HepG2 (cell line): Measurements from ENCODE around the gene CD3D. TPM values are rescaled to one million over a fixed set of nuclear protein-coding genes. Genes with fewer than 3 reads are reported as not detected.

Experiments
- AGO1 ChIP-seq: fragments of 200-400 bp; formaldehyde crosslinking; IDR thresholded peaks from 2 replicates; pipeline ENCODE4 v1.6.1; 2017; ENCODE audit warnings: mild to moderate bottlenecking, low read depth, low read length, moderate library complexity; ENCODE audit not compliant: poor library complexity, severe bottlenecking
- CREM ChIP-seq, 2 experiments: sonication (generic) in 1 of 2; formaldehyde crosslinking in 1 of 2; IDR thresholded peaks; 2 replicates each; pipeline versions ENCODE4 v1.4.0 to v1.6.1; 2016 to 2020; ENCODE audit warnings: antibody characterized with exemption in 1 of 2, mild to moderate bottlenecking in 1 of 2, missing genetic modification reagents in 1 of 2
- ETV5 ChIP-seq: IDR thresholded peaks from 2 replicates; pipeline ENCODE4 v1.6.1; 2018; ENCODE audit warnings: missing biosample characterization, missing genetic modification reagents, inconsistent platforms, borderline replicate concordance
- HOXA3 ChIP-seq: sonication (generic); formaldehyde crosslinking; IDR thresholded peaks from 2 replicates; pipeline ENCODE4 v1.5.0; 2020; ENCODE audit warnings: missing genetic modification reagents
- IRX3 ChIP-seq: sonication (generic); formaldehyde crosslinking; IDR thresholded peaks from 2 replicates; pipeline ENCODE4 v1.8.1; 2023; ENCODE audit warnings: mild to moderate bottlenecking, low read depth, missing genetic modification reagents, borderline replicate concordance
- ISX ChIP-seq: sonication (generic); formaldehyde crosslinking; conservative IDR thresholded peaks from 2 replicates; pipeline ENCODE4 v1.5.0; 2020; ENCODE audit warnings: missing genetic modification reagents
- PAF1 ChIP-seq: IDR thresholded peaks from 2 replicates; pipeline ENCODE4 v1.6.1; 2016; ENCODE audit warnings: missing genetic modification reagents, missing compliant biosample characterization
- POGZ ChIP-seq: sonication (generic); formaldehyde crosslinking; IDR thresholded peaks from 2 replicates; pipeline ENCODE4 v1.4.0; 2020; ENCODE audit warnings: mild to moderate bottlenecking, missing genetic modification reagents
- PRMT3 ChIP-seq: sonication (generic); formaldehyde crosslinking; IDR thresholded peaks from 2 replicates; pipeline ENCODE4 v1.8.1; 2022; ENCODE audit warnings: low read depth, mild to moderate bottlenecking, moderate library complexity, missing genetic modification reagents, borderline replicate concordance
- ZFAT ChIP-seq: sonication (generic); formaldehyde crosslinking; conservative IDR thresholded peaks from 2 replicates; pipeline ENCODE4 v1.8.1; 2023; ENCODE audit warnings: missing genetic modification reagents, inconsistent platforms
- ZNF12 ChIP-seq: sonication (generic); formaldehyde crosslinking; IDR thresholded peaks from 2 replicates; pipeline ENCODE4 v1.5.0; 2020; ENCODE audit warnings: missing genetic modification reagents
- ZNF329 ChIP-seq: sonication (generic); formaldehyde crosslinking; IDR thresholded peaks from 2 replicates; pipeline ENCODE4 v1.9.0; 2021; ENCODE audit warnings: low read depth, mild to moderate bottlenecking, missing genetic modification reagents
- ZNF33B ChIP-seq: sonication (generic); formaldehyde crosslinking; IDR thresholded peaks from 2 replicates; pipeline ENCODE4 v1.5.1; 2020; ENCODE audit warnings: mild to moderate bottlenecking, missing genetic modification reagents
- ZNF354B ChIP-seq: sonication (generic); formaldehyde crosslinking; IDR thresholded peaks from 2 replicates; pipeline ENCODE4 v1.8.0; 2022; ENCODE audit warnings: mild to moderate bottlenecking, missing genetic modification reagents
- ZNF367 ChIP-seq: sonication (generic); formaldehyde crosslinking; IDR thresholded peaks from 2 replicates; pipeline ENCODE4 v1.4.0; 2020; ENCODE audit warnings: missing genetic modification reagents, borderline replicate concordance
- ZNF546 ChIP-seq: sonication (generic); formaldehyde crosslinking; conservative IDR thresholded peaks from 2 replicates; pipeline ENCODE4 v1.8.1; 2023; ENCODE audit warnings: mild to moderate bottlenecking, missing genetic modification reagents
- ZNF570 ChIP-seq: sonication (generic); formaldehyde crosslinking; IDR thresholded peaks from 2 replicates; pipeline ENCODE4 v1.4.0; 2020; ENCODE audit warnings: mild to moderate bottlenecking, missing genetic modification reagents, borderline replicate concordance
- ZNF746 ChIP-seq: sonication (generic); formaldehyde crosslinking; IDR thresholded peaks from 2 replicates; pipeline ENCODE4 v1.8.0; 2022; ENCODE audit warnings: mild to moderate bottlenecking, missing genetic modification reagents
- ZNF761 ChIP-seq: sonication (generic); formaldehyde crosslinking; conservative IDR thresholded peaks from 2 replicates; pipeline ENCODE4 v1.4.0; 2020; ENCODE audit warnings: mild to moderate bottlenecking, missing genetic modification reagents
- polyA plus RNA-seq, 8 experiments: library from polyadenylated mRNA; depleted of rRNA in 3 of 8; stranded (reverse) in 7 of 8; unstranded in 1 of 8; fragments of >200 nt; fragmentation: Illumina TruSeq in 4 of 8; extraction: Trizol in 4 of 8; gene quantifications; 2 replicates each; pipeline versions ENCODE4 v1.2.1 to v1.2.3, GENCODE V29; 2011 to 2016; ENCODE audit warnings: low read depth in 4 of 8, missing spikeins in 1 of 8, mixed read lengths in 1 of 8; ENCODE audit not compliant: insufficient read depth in 1 of 8
- total RNA-seq, 5 experiments: library from RNA; depleted of rRNA; stranded (reverse); fragments of >200 nt; fragmentation: Illumina TruSeq; extraction: Trizol; gene quantifications; 2 replicates each; pipeline ENCODE4 v1.2.3, GENCODE V29; 2016; ENCODE audit warnings: low read depth in 1 of 5
- TF ChIP-seq, protein P1 (sequence below): sonication (generic); formaldehyde crosslinking; IDR thresholded peaks from 2 replicates; pipeline ENCODE4 v1.5.0; 2020; ENCODE audit warnings: missing genetic modification reagents, mild to moderate bottlenecking, borderline replicate concordance
- TF ChIP-seq, protein P2 (sequence below): sonication (generic); formaldehyde crosslinking; IDR thresholded peaks from 2 replicates; pipeline ENCODE4 v1.4.0; 2020; ENCODE audit warnings: missing genetic modification reagents
- TF ChIP-seq, protein P3 (sequence below): sonication (generic); formaldehyde crosslinking; IDR thresholded peaks from 2 replicates; pipeline ENCODE4 v1.5.0; 2020; ENCODE audit warnings: missing genetic modification reagents
- TF ChIP-seq, protein P4 (sequence below): sonication (generic); formaldehyde crosslinking; IDR thresholded peaks from 2 replicates; pipeline ENCODE4 v1.4.0; 2020; ENCODE audit warnings: missing genetic modification reagents, borderline replicate concordance

The CD3D gene
- total and polyA plus RNA-seq, 2 of the 13 experiments (the other 11 are each of a cell fraction or from before 2014, with no cell fraction given) = 0.66 to 6.6 TPM

DNA sequence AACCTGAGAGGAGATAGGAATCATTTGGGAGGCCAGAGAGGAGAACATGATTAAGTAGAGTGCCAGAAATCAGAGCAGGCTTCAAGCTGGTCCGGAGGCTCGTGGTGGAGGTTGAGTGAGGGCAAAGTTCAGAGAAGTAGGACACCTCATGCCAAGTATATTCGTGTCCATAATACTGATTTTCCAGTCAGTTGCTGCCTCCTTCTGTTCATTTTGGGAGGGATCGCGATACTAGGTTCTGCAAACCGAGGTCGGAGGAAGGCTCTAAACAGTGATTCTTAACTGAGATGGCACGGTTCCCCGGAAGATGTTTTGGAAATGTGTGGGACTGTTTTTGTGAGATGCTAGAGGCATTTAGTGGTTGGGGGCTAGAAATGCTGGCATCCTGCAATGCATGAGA lies 51.6 kb downstream of the CD3D start (continued):
- TF ChIP-seq ZNF546 (no peak), ZNF12 (CRISPR knock-in tag) (no peak), HOXA3 (CRISPR knock-in tag) (peak; percentile 27; the same call in 1 of the 2 replicates), AGO1 (no peak), ISX (CRISPR knock-in tag) (no peak), ZFAT (CRISPR knock-in tag) (no peak), PRMT3 (no peak), ZNF570 (CRISPR knock-in tag) (no peak), POGZ (CRISPR knock-in tag) (peak; percentile 69), ZNF746 (CRISPR knock-in tag) (no peak), CREM (IDR thresholded peaks at IDR 0.05) (no peak), CREM (CRISPR knock-in tag; IDR thresholded peaks at IDR 0.05) (no peak), ZNF33B (CRISPR knock-in tag) (no peak), ZNF367 (CRISPR knock-in tag) (no peak), IRX3 (CRISPR knock-in tag) (no peak), ZNF329 (CRISPR knock-in tag) (no peak), ZNF761 (CRISPR knock-in tag) (no peak), PAF1 (CRISPR knock-in tag) (no peak), ETV5 (CRISPR knock-in tag) (no peak; the same call in 1 of the 2 replicates), ZNF354B (CRISPR knock-in tag) (no peak)
- TF ChIP-seq, protein P1, sequence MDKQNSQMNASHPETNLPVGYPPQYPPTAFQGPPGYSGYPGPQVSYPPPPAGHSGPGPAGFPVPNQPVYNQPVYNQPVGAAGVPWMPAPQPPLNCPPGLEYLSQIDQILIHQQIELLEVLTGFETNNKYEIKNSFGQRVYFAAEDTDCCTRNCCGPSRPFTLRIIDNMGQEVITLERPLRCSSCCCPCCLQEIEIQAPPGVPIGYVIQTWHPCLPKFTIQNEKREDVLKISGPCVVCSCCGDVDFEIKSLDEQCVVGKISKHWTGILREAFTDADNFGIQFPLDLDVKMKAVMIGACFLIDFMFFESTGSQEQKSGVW = no peak
- TF ChIP-seq, protein P2, sequence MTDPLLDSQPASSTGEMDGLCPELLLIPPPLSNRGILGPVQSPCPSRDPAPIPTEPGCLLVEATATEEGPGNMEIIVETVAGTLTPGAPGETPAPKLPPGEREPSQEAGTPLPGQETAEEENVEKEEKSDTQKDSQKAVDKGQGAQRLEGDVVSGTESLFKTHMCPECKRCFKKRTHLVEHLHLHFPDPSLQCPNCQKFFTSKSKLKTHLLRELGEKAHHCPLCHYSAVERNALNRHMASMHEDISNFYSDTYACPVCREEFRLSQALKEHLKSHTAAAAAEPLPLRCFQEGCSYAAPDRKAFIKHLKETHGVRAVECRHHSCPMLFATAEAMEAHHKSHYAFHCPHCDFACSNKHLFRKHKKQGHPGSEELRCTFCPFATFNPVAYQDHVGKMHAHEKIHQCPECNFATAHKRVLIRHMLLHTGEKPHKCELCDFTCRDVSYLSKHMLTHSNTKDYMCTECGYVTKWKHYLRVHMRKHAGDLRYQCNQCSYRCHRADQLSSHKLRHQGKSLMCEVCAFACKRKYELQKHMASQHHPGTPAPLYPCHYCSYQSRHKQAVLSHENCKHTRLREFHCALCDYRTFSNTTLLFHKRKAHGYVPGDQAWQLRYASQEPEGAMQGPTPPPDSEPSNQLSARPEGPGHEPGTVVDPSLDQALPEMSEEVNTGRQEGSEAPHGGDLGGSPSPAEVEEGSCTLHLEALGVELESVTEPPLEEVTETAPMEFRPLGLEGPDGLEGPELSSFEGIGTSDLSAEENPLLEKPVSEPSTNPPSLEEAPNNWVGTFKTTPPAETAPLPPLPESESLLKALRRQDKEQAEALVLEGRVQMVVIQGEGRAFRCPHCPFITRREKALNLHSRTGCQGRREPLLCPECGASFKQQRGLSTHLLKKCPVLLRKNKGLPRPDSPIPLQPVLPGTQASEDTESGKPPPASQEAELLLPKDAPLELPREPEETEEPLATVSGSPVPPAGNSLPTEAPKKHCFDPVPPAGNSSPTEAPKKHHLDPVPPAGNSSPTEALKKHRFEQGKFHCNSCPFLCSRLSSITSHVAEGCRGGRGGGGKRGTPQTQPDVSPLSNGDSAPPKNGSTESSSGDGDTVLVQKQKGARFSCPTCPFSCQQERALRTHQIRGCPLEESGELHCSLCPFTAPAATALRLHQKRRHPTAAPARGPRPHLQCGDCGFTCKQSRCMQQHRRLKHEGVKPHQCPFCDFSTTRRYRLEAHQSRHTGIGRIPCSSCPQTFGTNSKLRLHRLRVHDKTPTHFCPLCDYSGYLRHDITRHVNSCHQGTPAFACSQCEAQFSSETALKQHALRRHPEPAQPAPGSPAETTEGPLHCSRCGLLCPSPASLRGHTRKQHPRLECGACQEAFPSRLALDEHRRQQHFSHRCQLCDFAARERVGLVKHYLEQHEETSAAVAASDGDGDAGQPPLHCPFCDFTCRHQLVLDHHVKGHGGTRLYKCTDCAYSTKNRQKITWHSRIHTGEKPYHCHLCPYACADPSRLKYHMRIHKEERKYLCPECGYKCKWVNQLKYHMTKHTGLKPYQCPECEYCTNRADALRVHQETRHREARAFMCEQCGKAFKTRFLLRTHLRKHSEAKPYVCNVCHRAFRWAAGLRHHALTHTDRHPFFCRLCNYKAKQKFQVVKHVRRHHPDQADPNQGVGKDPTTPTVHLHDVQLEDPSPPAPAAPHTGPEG = peak; percentile 89
- TF ChIP-seq, protein P3, sequence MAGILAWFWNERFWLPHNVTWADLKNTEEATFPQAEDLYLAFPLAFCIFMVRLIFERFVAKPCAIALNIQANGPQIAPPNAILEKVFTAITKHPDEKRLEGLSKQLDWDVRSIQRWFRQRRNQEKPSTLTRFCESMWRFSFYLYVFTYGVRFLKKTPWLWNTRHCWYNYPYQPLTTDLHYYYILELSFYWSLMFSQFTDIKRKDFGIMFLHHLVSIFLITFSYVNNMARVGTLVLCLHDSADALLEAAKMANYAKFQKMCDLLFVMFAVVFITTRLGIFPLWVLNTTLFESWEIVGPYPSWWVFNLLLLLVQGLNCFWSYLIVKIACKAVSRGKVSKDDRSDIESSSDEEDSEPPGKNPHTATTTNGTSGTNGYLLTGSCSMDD (CRISPR knock-in tag) = no peak
- TF ChIP-seq, protein P4, sequence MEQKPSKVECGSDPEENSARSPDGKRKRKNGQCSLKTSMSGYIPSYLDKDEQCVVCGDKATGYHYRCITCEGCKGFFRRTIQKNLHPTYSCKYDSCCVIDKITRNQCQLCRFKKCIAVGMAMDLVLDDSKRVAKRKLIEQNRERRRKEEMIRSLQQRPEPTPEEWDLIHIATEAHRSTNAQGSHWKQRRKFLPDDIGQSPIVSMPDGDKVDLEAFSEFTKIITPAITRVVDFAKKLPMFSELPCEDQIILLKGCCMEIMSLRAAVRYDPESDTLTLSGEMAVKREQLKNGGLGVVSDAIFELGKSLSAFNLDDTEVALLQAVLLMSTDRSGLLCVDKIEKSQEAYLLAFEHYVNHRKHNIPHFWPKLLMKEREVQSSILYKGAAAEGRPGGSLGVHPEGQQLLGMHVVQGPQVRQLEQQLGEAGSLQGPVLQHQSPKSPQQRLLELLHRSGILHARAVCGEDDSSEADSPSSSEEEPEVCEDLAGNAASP (CRISPR knock-in tag) = no peak
